CD14-positive monocyte (primary cell): ENCODE measurements around the gene GPR15LG. TPM values are rescaled to one million over a fixed set of nuclear protein-coding genes. Genes with fewer than 3 reads are reported as not detected.
"Not testable (repeated sequence)": the region's sequence is repeated elsewhere in the genome, so short reads cannot be mapped to it uniquely, and the experiment has no call there.

Experiments used
- DNase-seq, 3 donors: peaks; one replicate each; pipeline ENCODE4 v3.0.0-alpha.2; 2011 to 2022
- H2AFZ ChIP-seq: 2 replicates; pipeline ENCODE4 v1.6.0; 2012; ENCODE audit warnings: mild to moderate bottlenecking, low read depth, low read length, inconsistent platforms; ENCODE audit not compliant: insufficient read depth, poor library complexity, severe bottlenecking
- H3K27ac ChIP-seq, 2 donors: 1 replicate in 1 of 2; 2 replicates in 1 of 2; pipeline ENCODE4 v1.5.1; 2012 to 2013; ENCODE audit warnings: low read length in 2 of 2, control low read depth in 1 of 2, inconsistent platforms in 1 of 2, low read depth in 1 of 2, mild to moderate bottlenecking in 1 of 2
- H3K27me3 ChIP-seq, 2 donors: one replicate each; pipeline versions ENCODE4 v1.6.0 to v1.6.1; 2011 to 2013; ENCODE audit warnings: low read length in 2 of 2; ENCODE audit not compliant: control insufficient read depth in 2 of 2, insufficient read depth in 2 of 2
- H3K36me3 ChIP-seq, 2 donors: replicated peaks in 1 of 2; 1 replicate in 1 of 2; 2 replicates in 1 of 2; pipeline versions ENCODE4 v1.5.1 to v1.6.1; 2012 to 2013; ENCODE audit warnings: low read length in 2 of 2, control low read depth in 1 of 2, inconsistent platforms in 1 of 2, mild to moderate bottlenecking in 1 of 2; ENCODE audit not compliant: insufficient read depth in 2 of 2, control insufficient read depth in 1 of 2
- H3K4me1 ChIP-seq, 2 donors: 1 replicate in 1 of 2; 2 replicates in 1 of 2; pipeline versions ENCODE4 v1.5.1 to v1.6.1; 2012 to 2013; ENCODE audit warnings: low read length in 2 of 2, control low read depth in 1 of 2, inconsistent platforms in 1 of 2, mild to moderate bottlenecking in 1 of 2, moderate library complexity in 1 of 2; ENCODE audit not compliant: insufficient read depth in 2 of 2, control insufficient read depth in 1 of 2
- H3K4me2 ChIP-seq: replicated peaks from 2 replicates; pipeline ENCODE3; 2012; ENCODE audit warnings: low read length, moderate library complexity, mild to moderate bottlenecking; ENCODE audit not compliant: poor library complexity, severe bottlenecking; ENCODE audit errors: extremely low read depth
- H3K4me3 ChIP-seq, 3 experiments: fragments of 200-600 bp in 1 of 3; sonication (generic) in 1 of 3; replicated peaks in 1 of 3; 1 replicate in 2 of 3; 2 replicates in 1 of 3; pipeline ENCODE4 v1.5.1; 2011 to 2013; ENCODE audit warnings: low read length in 3 of 3, mild to moderate bottlenecking in 3 of 3, control low read depth in 2 of 3, low read depth in 2 of 3, inconsistent platforms in 1 of 3, moderate library complexity in 1 of 3
- H3K79me2 ChIP-seq: 2 replicates; pipeline ENCODE4 v1.6.0; 2012; ENCODE audit warnings: mild to moderate bottlenecking, control low read depth, inconsistent platforms, low read length, moderate library complexity; ENCODE audit not compliant: insufficient read depth
- H3K9ac ChIP-seq: 2 replicates; pipeline ENCODE4 v1.6.0; 2017; ENCODE audit warnings: low read length, mild to moderate bottlenecking; ENCODE audit not compliant: insufficient read depth, poor library complexity, severe bottlenecking
- H3K9me3 ChIP-seq, 2 donors: replicated peaks in 1 of 2; 1 replicate in 1 of 2; 2 replicates in 1 of 2; pipeline versions ENCODE4 v1.5.1 to v1.6.1; 2012 to 2013; ENCODE audit warnings: low read length in 2 of 2, control low read depth in 1 of 2; ENCODE audit not compliant: control insufficient read depth in 1 of 2, insufficient read depth in 1 of 2
- H4K20me1 ChIP-seq: 2 replicates; pipeline ENCODE4 v1.6.0; 2012; ENCODE audit warnings: mild to moderate bottlenecking, low read length, control low read depth, moderate library complexity; ENCODE audit not compliant: insufficient read depth
- H3K27ac Mint-ChIP-seq, 7 donors: one replicate each; pipeline ENCODE4 v1.8.0; 2020; ENCODE audit warnings: mild to moderate bottlenecking in 7 of 7, mixed read lengths in 7 of 7, moderate library complexity in 6 of 7, inconsistent platforms in 2 of 7
- H3K27me3 Mint-ChIP-seq, 3 donors: one replicate each; pipeline ENCODE4 v1.8.0; 2021 to 2022; ENCODE audit warnings: low read depth in 3 of 3, mild to moderate bottlenecking in 3 of 3, mixed read lengths in 3 of 3, moderate library complexity in 3 of 3, inconsistent platforms in 1 of 3
- H3K36me3 Mint-ChIP-seq, 2 donors: one replicate each; pipeline ENCODE4 v1.8.0; 2020; ENCODE audit warnings: mixed read lengths in 2 of 2, inconsistent platforms in 1 of 2, mild to moderate bottlenecking in 1 of 2
- H3K4me1 Mint-ChIP-seq: one replicate; pipeline ENCODE4 v1.8.0; 2020; ENCODE audit warnings: mild to moderate bottlenecking, mixed read lengths
- H3K4me3 Mint-ChIP-seq, 2 donors: one replicate each; pipeline ENCODE4 v1.8.0; 2020; ENCODE audit warnings: mild to moderate bottlenecking in 2 of 2, mixed read lengths in 2 of 2, moderate library complexity in 1 of 2
- H3K9me3 Mint-ChIP-seq, 7 donors: one replicate each; pipeline ENCODE4 v1.8.0; 2020 to 2022; ENCODE audit warnings: mixed read lengths in 7 of 7, mild to moderate bottlenecking in 6 of 7, moderate library complexity in 6 of 7, inconsistent platforms in 2 of 7
- WGBS: methylation state at CpG from one replicate; pipeline ENCODE4 v1.1.5; 2013; ENCODE audit warnings: missing lambda C conversion rate; ENCODE audit not compliant: insufficient coverage; 5-methylcytosine and 5-hydroxymethylcytosine counted together
- intact Hi-C, 2 donors: fragments of 100-400 bp; cut with micrococcal nuclease; formaldehyde crosslinking; loops; one replicate each; pipeline versions ENCODE4 v1.15.0 to v1.15.1; 2023
- polyA plus RNA-seq, 3 donors: library from polyadenylated mRNA; depleted of rRNA in 1 of 3; unstranded in 2 of 3; stranded (reverse) in 1 of 3; fragments of 300-500 nt in 2 of 3; fragments of >200 nt in 1 of 3; fragmentation: Illumina TruSeq in 2 of 3; gene quantifications; 1 replicate in 2 of 3; 2 replicates in 1 of 3; pipeline ENCODE4 v1.2.3, GENCODE V29; 2012 to 2021
- TF ChIP-seq, protein P1 (sequence below): fragments of 200-600 bp; IDR thresholded peaks from one replicate; pipeline ENCODE4 v1.8.0; 2022; ENCODE audit warnings: antibody characterized with exemption, mild to moderate bottlenecking

Gene GPR15LG
- polyA plus RNA-seq, 3 donors: not detected

- Mint-ChIP-seq H3K4me3 (no peak overlapping the region), H3K27me3 (no peaks in the 10 kb centered on the region), H3K36me3 (no peaks in the 10 kb centered on the region), H3K4me1 (no peaks in the 10 kb centered on the region), H3K27ac (no peak overlapping the region), H3K9me3 (peaks cover 0 to 9% (median 3%) of the 10 kb centered on the region in 7 donors)
- Histone ChIP-seq H3K4me1 (no peaks in the 10 kb centered on the region), H3K79me2 (no peaks in the 10 kb centered on the region), H3K9me3 (no peaks in the 10 kb centered on the region), H3K36me3 (no peaks in the 10 kb centered on the region), H3K27ac (no peak overlapping the region), H2AFZ (no peak overlapping the region), H4K20me1 (no peaks in the 10 kb centered on the region), H3K4me2 (no peak overlapping the region), H3K9ac (no peak overlapping the region), H3K27me3 (no peaks in the 10 kb centered on the region), H3K4me3 (no peak overlapping the region)
- TF ChIP-seq, protein P1, sequence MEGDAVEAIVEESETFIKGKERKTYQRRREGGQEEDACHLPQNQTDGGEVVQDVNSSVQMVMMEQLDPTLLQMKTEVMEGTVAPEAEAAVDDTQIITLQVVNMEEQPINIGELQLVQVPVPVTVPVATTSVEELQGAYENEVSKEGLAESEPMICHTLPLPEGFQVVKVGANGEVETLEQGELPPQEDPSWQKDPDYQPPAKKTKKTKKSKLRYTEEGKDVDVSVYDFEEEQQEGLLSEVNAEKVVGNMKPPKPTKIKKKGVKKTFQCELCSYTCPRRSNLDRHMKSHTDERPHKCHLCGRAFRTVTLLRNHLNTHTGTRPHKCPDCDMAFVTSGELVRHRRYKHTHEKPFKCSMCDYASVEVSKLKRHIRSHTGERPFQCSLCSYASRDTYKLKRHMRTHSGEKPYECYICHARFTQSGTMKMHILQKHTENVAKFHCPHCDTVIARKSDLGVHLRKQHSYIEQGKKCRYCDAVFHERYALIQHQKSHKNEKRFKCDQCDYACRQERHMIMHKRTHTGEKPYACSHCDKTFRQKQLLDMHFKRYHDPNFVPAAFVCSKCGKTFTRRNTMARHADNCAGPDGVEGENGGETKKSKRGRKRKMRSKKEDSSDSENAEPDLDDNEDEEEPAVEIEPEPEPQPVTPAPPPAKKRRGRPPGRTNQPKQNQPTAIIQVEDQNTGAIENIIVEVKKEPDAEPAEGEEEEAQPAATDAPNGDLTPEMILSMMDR: no peak
- 80% methylated on average over 7 of the region's 12 CpGs for WGBS
- intact Hi-C loops: no loop called here
- DNase-seq: no peak
Measured at GRCh38 chr10:84179059-84179710, 5.6 kb downstream of the GPR15LG start.

DNA sequence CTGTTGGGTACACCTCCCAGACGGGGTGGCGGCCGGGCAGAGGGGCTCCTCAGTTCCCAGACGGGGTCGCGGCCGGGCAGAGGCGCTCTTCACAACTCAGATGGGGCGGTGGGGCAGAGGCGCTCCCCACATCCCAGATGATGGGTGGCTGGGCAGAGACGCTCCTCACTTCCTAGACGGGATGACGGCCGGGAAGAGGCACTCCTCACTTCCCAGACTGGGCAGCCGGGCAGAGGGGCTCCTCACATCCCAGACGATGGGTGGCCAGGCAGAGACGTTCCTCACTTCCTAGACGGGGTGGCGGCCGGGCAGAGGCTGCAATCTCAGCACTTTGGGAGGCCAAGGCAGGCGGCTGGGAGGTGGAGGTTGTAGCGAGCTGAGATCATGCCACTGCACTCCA is 6.8 kb downstream of the GPR15LG start:
- H3K9me3 Mint-ChIP-seq, H3K36me3 ChIP-seq, H3K4me1 ChIP-seq, H3K9me3 ChIP-seq, H3K27me3 ChIP-seq, H3K4me1 Mint-ChIP-seq, H3K4me3 Mint-ChIP-seq, H4K20me1 ChIP-seq, intact Hi-C loops, H3K9ac ChIP-seq, H2AFZ ChIP-seq, H3K79me2 ChIP-seq, H3K4me3 ChIP-seq, H3K27me3 Mint-ChIP-seq, H3K36me3 Mint-ChIP-seq, DNase-seq, H3K4me2 ChIP-seq, H3K27ac Mint-ChIP-seq, H3K27ac ChIP-seq: not testable (repeated sequence)
- no CpG with 5 or more reads among the region's 22 CpGs for WGBS
